Activated T-cell treated with anti-CD3 and anti-CD28 coated beads, Interleukin-2, amount 50 U/mL, for 1 hour (primary cell): Measurements from ENCODE around the gene DMD.
"Not testable (repeated sequence)": the region's sequence is repeated elsewhere in the genome, so short reads cannot be mapped to it uniquely, and the experiment has no call there.

Experiments
- DNase-seq: peaks from one replicate; pipeline ENCODE4 v3.0.0-alpha.2; 2020

The DMD gene

GRCh38 chrX:31665454-31665853 is 1545.9 kb downstream of the DMD start:
- no peak for DNase-seq

DNA sequence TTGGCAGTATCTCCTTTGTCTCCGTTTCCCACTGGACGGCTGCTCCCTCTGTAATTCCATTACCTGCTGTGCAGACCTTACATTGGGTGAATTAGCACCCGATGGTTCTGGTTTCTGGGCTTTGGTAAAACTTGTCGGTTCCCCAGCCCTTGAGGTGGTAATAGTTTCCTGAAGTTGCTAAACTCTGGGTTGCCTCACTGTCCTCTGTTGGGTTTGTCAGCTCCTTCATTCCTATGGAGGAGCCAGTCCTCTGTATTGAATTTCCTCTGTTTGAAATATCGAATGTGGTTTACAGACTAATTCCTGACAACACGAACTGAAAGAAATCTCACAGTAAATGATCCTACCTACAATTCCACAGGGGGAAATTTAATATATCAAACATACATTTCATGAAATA is 1548.2 kb downstream of the DMD start:
- DNase-seq = no peak

DNA sequence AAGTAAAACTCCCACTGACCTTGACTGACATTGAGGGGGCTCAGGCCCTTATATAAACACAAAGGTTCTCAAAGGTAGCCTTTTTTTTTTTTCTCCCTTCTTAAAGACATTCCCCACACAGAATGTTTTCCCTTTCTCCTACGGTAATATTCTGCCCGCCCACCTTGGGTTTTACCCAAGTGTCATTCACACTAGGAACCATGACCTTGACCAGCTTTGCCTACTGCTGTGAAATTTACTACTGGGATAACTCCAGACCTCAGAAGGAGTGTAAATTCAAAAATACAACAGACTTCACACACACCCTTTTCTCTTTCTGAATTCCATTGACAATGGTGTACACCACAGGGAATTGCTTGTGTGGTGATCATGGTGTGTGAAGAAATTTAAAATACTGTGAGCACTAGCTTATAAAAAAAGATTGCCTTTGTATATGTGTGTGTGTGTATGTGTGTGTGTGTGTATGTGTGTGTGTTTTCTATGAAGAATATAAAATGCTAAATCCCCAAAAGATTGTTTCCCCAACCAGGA is 1550.0 kb downstream of the DMD start:
- DNase-seq = no peak

GRCh38 chrX:31658360-31658759 is 1553.0 kb downstream of the DMD start:
- DNase-seq = no peak

- no peak for DNase-seq
Observed at GRCh38 chrX:31656013-31656412, 1555.3 kb downstream of the DMD start.

DNA sequence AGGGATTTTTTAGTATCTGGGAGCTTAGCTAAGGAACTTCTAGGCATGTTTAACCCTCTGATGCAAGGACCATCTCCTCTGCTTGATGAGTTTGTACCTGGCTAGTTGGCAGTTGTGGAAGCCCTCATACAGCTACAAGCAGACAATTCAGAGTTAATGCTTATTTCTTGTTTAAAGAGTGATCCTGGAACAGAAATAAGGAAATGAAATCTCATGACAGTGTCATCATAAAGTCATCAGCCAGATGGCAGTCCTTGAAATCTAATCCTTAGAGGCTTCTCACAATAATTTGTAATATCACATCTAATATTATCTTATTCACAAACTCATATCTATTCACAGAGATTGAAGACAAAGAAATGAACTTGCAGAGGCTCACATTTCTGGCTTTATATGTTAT is 1557.9 kb downstream of the DMD start:
- no peak for DNase-seq

GRCh38 chrX:31652650-31653049 is 1558.7 kb downstream of the DMD start:
- DNase-seq = no peak

GRCh38 chrX:31649201-31649600 is 1562.1 kb downstream of the DMD start:
- no peak for DNase-seq

DNA sequence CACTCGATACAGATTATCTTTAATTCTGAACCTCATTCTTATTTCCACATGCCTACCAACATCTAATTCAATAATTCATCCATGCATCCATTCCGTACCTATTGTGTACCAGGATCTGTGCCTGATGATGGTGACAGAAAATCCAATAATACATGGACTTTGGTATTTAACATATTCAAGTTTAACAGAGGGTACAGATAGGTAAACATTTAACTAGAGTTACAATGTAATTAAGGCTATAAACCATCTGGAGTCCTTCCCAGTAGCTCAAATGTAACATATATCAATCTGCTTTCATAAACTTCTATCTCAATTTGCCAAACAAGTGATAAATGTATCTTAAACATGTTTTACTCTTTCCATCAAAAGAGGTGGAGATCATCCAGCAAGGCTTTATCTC is 1578.0 kb downstream of the DMD start:
- DNase-seq = no peak

DNA sequence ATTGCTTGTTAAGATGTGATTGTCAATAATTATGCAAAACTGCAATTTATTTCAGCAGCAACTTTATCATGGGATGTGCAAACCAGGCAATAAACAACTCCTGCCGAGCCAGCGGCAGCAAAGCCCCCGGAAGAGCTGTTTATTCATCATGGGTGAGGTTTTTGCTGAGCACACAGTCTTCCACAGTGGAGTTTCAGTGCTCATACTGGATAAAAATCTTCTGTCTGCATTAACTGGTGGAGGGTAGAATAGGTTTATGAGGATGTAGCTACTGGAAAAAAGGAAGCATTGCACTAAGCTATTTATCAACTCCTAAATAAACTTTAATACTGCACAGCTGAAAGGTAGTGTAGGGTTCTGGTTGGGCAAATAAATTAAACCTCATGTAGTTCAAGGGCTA is 1582.2 kb downstream of the DMD start:
- no peak for DNase-seq

DNA sequence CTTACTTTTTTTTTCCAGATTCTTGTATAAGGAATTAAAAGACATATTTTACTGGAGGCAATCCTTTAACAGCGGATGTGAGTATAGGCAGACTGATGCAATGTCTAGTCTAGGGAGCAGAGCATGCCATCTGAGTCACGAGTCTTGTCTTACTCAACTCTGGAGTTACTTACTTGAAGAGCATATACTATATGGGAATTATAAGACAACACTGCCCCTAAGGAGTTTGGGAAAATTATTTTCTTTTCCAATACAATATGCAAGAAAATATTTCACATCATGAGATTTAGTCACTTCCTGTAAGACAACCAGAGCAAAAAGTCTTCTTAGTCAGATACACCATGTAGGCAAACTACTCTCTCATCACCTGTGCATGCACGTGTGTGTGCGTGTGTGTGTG is 1602.2 kb downstream of the DMD start:
- DNase-seq = no peak

- DNase-seq = no peak
Observed at GRCh38 chrX:31608638-31609037, 1602.7 kb downstream of the DMD start.

DNA sequence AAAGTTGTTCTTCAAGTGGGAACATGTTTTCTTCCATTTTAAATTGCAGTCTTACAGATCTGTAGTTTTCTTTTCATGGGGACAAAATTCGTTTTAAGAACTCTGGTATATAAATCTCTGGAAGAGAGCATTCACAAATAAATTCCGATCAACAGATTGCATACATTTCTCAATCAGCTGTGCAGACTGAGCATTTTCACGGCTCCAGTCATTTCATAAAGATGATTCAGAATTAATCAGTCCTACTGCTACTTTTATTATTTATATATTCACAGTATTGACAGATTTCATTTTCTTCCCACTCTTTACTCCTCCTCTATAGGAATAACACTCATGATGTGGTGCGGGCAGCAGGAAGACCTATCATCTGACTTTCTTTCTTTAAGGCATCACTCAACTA is 1604.6 kb downstream of the DMD start:
- DNase-seq = no peak

GRCh38 chrX:31604629-31605221 is 1606.6 kb downstream of the DMD start:
- no peak for DNase-seq

- no peak for DNase-seq
Observed at GRCh38 chrX:31603411-31604120, 1607.8 kb downstream of the DMD start.

GRCh38 chrX:31600823-31601222 is 1610.5 kb downstream of the DMD start:
- no peak for DNase-seq

GRCh38 chrX:31593353-31593752 is 1618.0 kb downstream of the DMD start:
- no peak for DNase-seq

- no peak for DNase-seq
Observed at GRCh38 chrX:31591355-31591754, 1620.0 kb downstream of the DMD start.

- no peak for DNase-seq
Observed at GRCh38 chrX:31590581-31591114, 1620.7 kb downstream of the DMD start.

DNA sequence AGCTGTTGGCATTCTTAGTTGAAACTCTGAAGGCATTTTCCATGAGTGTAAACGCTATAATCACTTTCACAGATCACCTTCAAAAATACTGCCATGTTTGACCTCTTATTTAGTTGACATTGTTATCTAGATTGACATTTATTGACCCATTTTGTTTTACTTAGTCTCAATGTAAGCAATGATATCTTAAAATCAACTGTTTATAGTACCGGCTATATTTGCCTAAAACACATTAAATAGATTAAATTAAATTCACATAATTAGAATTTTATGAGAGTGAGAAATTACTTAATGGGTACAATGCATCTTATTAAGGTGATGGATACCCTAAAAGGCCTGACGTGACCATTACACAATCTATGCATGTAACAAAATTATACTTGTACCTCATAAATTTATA is 1621.8 kb downstream of the DMD start:
- no peak for DNase-seq

GRCh38 chrX:31588355-31588754 is 1623.0 kb downstream of the DMD start:
- DNase-seq = no peak

- DNase-seq = not testable (repeated sequence)
Observed at GRCh38 chrX:31583892-31584291, 1627.5 kb downstream of the DMD start.

- no peak for DNase-seq
Observed at GRCh38 chrX:31580726-31581125, 1630.6 kb downstream of the DMD start.

GRCh38 chrX:31580227-31580626 is 1631.1 kb downstream of the DMD start:
- no peak for DNase-seq

- no peak for DNase-seq
Observed at GRCh38 chrX:31572360-31572759, 1639.0 kb downstream of the DMD start.
